GM18870 (cell line): Measurements from ENCODE around the gene PRXL2A.

Source experiments
- ATAC-seq: cut with Tn5 transposase; IDR thresholded peaks from one replicate; pipeline ENCODE4 v1.9.1; 2021; ENCODE audit warnings: moderate library complexity; ENCODE audit not compliant: unreplicated experiment

Gene PRXL2A

GRCh38 chr10:80443531-80443974 is 35.2 kb downstream of the PRXL2A start:
- ATAC-seq, result peak; percentile 63

- ATAC-seq, result no peak
Measured at GRCh38 chr10:80444124-80444523, 35.8 kb downstream of the PRXL2A start.

DNA sequence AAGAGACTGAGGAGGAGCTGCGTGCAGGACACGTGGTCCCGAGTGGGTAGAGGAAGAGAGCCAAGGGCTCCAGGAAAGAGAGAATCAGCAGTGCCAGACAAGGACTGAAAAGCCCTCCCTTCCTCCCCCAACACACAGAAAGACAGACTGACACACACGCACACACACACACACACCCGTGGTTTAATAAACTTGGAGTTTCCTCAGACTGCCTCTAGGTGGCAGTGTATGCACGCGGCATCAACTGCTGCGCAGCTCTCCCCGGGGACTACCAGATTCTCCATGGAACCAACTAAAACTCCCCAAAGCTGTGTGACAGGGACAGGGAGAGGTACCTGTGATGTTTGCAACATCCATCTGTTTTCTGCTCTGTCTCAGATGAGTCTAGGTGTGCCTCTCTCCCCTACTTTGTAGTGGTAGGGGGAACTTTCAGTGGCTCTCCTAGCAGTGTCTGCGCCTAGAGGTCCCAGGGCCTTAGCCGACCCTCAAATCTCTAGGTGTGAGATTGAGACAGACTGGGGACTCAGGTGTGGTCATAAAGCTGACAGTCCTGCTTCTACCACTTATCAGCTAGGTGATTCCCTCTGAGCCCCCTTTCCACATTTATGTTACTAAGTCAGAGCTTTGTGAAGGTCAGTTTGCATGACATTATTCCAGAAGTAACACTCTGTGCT is 36.4 kb downstream of the PRXL2A start:
- peak; percentile 79 for ATAC-seq

DNA sequence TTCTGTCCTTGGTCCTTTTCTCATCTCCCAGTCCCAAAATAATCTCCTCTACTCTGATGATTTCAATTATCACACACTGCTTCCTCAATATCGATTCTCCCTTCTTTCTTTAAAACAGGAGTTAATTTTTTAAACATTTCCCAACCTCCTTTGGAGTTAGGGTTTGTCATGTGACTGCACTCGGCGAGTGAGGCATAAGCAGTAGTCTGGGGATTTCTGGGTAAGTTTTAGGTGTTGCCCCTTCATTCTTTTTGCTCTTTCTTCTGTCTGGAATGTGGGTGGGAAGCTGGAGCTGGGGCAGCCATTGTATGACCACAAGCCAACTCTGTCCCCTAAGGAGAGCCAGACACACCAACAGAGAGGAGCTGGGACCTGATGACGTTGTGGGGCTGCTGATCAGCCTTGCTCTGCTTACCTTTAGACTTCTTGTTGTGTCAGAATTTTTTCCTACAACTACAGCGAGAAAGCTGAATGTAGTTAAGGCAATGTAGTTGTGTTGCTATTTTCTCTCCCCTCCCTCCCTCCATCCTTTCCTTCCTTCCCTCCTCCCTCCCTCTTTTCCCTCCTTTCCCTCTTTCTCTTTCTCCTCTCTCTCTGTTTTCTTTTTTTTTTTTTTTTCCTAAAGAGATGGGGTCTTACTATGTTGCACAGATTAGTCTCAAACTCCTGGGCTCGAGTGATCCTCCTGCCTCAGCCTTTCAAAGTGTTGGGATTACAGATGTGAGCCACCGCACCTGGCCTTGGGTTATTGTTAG is 39.3 kb downstream of the PRXL2A start:
- ATAC-seq, result no peak

- ATAC-seq, result no peak
Measured at GRCh38 chr10:80448209-80448942, 40.0 kb downstream of the PRXL2A start.

DNA sequence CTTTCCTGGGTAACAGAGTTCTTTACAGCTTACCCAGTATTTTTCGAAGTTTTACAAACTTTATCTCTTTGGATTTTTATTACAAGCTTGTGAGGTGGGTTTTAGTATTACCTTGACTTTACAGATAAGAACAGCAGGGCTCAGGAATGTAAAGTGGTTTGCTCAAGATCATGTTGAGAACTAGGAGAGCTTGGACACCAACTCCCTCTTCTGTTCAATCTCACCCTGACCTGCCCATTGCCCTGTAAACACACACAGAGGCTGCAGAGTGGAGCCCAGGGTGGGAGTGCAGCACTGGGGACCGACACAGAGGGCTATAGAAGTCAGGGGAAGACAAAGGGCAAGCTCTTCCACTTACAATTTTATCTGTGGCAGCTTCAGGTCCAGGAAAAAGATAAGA is 41.2 kb downstream of the PRXL2A start:
- ATAC-seq, result no peak

DNA sequence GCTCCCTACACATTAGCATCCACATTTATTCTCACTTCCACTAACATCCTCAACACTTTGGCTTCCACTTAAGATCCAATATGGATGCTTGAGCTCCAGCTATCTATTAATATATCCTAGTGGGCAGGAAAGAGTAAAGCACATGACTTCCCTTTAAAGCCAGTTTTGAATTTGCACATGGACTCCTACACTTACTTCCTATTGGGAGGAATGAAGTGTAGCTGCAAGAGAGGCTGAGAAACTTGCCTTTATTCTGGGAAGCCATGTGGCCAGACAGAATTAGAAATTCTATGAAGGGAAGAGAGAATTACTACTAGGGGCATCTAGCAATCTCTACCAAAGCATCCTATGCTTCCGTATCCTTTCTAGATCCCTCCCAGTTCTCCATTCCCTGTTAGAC is 42.8 kb downstream of the PRXL2A start:
- no peak for ATAC-seq

DNA sequence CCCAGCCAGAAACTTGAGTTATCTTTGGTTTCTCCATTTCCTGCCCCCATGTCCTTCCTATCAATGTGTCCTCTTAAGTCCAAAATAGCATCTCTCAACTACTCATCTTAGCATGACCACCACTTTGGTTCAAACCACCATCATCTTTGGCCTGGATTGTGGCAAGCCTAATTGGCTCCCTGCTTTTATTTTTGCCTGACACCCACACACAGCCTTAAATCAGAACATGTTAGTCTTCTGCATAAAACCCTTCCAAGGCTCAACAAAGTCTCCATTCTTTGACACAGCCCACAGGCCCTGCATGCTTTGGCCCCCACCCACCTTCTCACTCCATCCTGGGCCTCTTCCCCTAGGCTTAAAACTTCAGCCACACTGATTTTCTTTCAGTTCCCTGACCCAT is 43.7 kb downstream of the PRXL2A start:
- ATAC-seq, result no peak

DNA sequence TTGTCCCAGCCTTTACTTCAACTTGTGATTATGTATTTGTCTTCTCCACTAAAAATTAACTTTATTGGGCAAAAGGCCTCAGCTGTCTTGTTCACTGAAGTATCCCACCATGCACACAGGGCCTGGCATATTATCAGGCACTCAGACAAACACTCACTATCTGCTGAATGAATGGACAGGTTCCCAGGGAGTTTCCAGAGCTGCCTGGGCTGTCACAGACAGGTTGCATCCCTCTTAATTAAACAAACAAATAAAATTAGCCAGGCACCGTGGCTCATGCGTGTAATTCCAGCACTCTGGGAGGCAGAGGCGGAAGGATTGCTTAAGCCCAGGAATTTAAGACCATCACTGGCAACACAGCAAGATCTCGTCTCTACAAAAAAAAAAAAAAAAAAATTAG is 44.3 kb downstream of the PRXL2A start:
- no peak for ATAC-seq

GRCh38 chr10:80453056-80453841 is 44.9 kb downstream of the PRXL2A start:
- no peak for ATAC-seq

DNA sequence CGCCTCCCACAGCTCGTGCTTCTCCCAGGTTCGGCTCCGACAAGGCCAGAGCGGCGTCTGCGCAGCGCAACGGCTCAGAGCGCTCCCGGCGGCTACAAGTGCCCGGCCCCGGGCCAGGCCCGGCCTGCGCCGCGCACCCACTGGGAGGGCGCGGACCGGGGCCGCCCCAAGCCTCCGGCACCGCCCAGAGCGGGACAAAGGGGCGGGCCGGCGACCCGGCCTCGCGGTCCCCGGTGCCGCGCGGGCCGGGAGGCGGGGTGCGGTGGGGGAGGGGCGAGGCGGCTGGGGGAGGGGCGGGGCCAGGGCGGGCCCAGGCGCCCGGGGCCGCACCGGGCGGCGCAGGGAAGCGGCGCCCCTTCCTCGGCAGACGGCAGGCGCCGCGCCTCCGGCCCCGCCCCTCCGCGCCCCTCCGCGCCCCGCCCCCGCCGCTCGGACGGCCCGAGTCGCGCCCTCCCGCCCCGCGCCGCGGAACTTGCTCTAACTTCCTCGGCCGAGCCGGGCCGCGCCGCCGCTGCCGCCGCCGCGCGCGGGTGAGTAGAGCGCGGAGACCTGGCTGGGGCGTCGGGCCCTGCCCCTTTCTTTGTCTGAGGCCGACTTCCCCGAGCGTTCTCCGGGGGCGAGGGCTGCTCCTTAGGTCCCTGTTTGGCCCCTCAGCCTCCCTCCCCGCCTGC is 45.6 kb downstream of the PRXL2A start, which contains the start of gene TSPAN14:
TSS of gene TSPAN14 (plus strand) at position 469 of the 671 bp plus-strand sequence. CDS start 34,924 bp downstream, outside the sequence.
- ATAC-seq, result no peak

- no peak for ATAC-seq
Measured at GRCh38 chr10:80454513-80455460, 46.4 kb downstream of the PRXL2A start.

- ATAC-seq, result no peak
Measured at GRCh38 chr10:80455461-80456349, 47.4 kb downstream of the PRXL2A start.

DNA sequence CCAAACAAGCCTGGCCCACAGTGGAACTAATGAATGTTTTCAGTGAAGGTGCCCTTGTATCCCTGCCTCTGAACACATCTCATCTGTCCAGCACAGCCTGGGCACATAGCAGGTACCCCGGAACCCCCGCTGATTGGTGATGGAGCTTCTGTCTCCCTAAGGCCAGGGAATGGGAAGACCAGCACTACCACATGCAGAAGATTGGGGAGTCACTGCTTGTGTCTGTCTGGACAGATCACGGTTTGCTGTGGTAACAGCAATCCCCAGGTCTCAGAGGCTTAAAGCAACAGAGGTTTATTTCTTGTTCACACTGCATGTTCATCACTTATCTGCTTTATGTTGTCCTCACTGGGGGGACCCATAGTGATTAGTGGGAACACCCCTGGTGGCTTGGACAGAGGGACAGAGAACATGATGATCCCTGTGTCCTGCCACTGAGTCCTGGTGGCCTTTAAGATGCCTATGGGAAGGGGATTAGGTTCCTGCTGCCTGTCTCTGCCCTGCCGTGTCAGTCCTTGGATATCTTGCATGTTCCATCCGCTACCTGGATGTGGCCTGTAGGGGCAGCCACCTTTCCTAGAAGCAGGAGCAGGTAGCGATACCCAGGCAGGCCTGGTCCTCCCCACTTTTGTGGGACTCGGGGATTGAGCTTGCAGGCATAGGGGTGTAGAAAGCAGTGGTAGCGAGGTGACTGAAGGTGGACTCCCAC is 49.4 kb downstream of the PRXL2A start:
- ATAC-seq, result no peak

GRCh38 chr10:80458263-80458625 is 49.9 kb downstream of the PRXL2A start:
- no peak for ATAC-seq

GRCh38 chr10:80458638-80459037 is 50.3 kb downstream of the PRXL2A start:
- no peak for ATAC-seq

GRCh38 chr10:80459047-80459865 is 50.9 kb downstream of the PRXL2A start:
- ATAC-seq, result peak; percentile 49
